GM12891 (cell line): ENCODE measurements around the gene JOSD2. TPM values are rescaled to one million over a fixed set of nuclear protein-coding genes. Genes with fewer than 3 reads are reported as not detected.

ENCODE experiments used
- DNase-seq: peaks from one replicate; pipeline ENCODE4 v3.0.0; 2011; ENCODE audit warnings: low spot score; ENCODE audit not compliant: insufficient read length
- FAIRE-seq: peaks from 2 replicates; lab custom pipeline; 2011; peaks lifted over from hg19 to GRCh38; lab: Jason Lieb, UNC
- PAX5 ChIP-seq: IDR thresholded peaks from 2 replicates; pipeline ENCODE4 v1.6.1; 2011; ENCODE audit warnings: low read length, moderate library complexity, mild to moderate bottlenecking; ENCODE audit not compliant: insufficient read depth, severe bottlenecking
- POLR2A ChIP-seq: IDR thresholded peaks from 2 replicates; pipeline ENCODE4 v1.6.1; 2011; ENCODE audit warnings: low read depth, low read length, control low read depth
- POLR2AphosphoS5 ChIP-seq: IDR thresholded peaks from 2 replicates; pipeline ENCODE4 v1.6.1; 2011; ENCODE audit warnings: low read depth, low read length, control low read depth
- POU2F2 ChIP-seq: IDR thresholded peaks from 2 replicates; pipeline ENCODE4 v1.6.1; 2011; ENCODE audit warnings: low read depth, mild to moderate bottlenecking, control low read depth, low read length, moderate library complexity
- SPI1 ChIP-seq: IDR thresholded peaks from 2 replicates; pipeline ENCODE4 v1.6.1; 2011; ENCODE audit warnings: low read depth, low read length, control low read depth
- TAF1 ChIP-seq: IDR thresholded peaks from 2 replicates; pipeline ENCODE4 v1.6.1; 2011; ENCODE audit warnings: low read depth, low read length, control low read depth
- polyA plus RNA-seq: library from polyadenylated mRNA; unstranded; fragments of >200 nt; gene quantifications from one replicate; pipeline ENCODE4 v1.2.1, GENCODE V29; 2012; ENCODE audit warnings: low read depth, missing spikeins, inconsistent platforms; ENCODE audit not compliant: missing spikeins

Gene JOSD2, protein sequence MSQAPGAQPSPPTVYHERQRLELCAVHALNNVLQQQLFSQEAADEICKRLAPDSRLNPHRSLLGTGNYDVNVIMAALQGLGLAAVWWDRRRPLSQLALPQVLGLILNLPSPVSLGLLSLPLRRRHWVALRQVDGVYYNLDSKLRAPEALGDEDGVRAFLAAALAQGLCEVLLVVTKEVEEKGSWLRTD
- 19.6 TPM for polyA plus RNA-seq

DNA sequence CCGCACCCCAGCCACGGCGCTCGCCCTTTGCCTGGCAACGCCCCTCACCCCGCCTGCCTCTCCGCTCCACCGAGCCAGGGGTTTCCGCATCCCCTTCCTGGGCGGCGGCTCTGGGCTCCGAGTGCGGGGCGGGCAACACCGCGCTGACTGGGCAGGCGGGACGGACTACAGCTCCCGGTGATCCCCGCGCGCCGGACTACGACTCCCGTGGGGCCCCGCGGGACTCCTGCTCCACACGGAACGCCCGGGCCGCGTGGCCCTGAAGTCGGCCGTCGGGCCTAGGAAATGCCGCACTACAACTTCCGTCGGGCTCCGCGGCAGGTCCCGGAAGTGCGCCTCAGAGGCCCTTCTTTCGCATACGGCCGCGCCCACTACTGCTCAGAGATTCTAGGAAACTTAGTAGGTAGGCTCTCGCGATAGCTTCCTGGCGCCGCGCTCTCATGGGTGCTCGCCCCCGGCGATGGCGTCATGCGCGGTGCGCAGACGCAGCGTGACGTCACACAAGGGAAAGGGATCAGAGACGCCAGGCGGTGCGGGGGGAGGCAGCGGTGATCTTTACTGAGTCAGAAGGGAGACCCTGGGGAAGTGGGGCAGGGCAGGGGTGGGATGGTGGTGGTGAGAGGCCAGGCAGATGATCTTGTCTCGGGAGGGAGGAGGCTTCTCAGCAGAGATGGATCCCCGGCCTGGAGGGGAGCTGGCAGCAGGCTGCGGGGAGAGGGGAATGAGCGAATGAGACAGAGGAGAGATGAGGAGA, at the start of gene JOSD2:
JOSD2 (minus strand) TSS at position 123 of the 754 bp plus-strand sequence. CDS start 760 bp downstream, outside the sequence.
- TF ChIP-seq TAF1 (no peak), PAX5 (peak; percentile 5), POLR2AphosphoS5 (peak; percentile 55; the same call in 1 of the 2 replicates), SPI1 (no peak)
- DNase-seq (peak; percentile 99), FAIRE-seq (peak; percentile 99)

- TF ChIP-seq POLR2AphosphoS5 (no peak), TAF1 (no peak), SPI1 (no peak), PAX5 (no peak), POU2F2 (no peak), POLR2A (no peak)
- DNase-seq (no peak), FAIRE-seq (no peak)
Measured at GRCh38 chr19:50559636-50560035, 48.6 kb upstream of the JOSD2 start.

DNA sequence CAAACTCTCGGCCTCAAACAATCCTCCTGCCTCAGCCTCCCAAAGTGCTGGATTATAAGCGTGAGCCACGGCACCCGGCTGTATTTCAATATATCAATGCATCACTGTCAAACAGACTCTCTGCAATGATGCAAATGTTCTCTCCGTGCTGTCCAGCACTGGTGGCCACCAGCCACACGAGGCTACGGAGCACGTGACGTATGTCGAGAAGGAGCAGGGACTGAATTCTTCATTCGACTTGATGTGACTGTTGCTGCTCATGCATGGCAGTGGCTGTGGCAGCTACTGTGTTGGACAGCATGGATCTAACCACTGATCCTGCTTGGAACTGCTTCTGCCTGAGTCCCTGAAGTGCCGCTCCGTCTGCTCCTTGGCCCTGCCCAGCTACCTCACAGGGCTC, 47.5 kb upstream of the JOSD2 start:
- TF ChIP-seq POLR2AphosphoS5, result no peak
- TF ChIP-seq POLR2A, result no peak
- TF ChIP-seq PAX5, result no peak
- TF ChIP-seq TAF1, result no peak
- no peak for TF ChIP-seq SPI1
- no peak for TF ChIP-seq POU2F2
- FAIRE-seq (no peak), DNase-seq (no peak)

GRCh38 chr19:50558039-50558438, 47.0 kb upstream of the JOSD2 start:
- FAIRE-seq, result no peak
- TF ChIP-seq PAX5 (no peak), TAF1 (no peak), POLR2A (no peak), SPI1 (no peak), POLR2AphosphoS5 (no peak), POU2F2 (no peak)

DNA sequence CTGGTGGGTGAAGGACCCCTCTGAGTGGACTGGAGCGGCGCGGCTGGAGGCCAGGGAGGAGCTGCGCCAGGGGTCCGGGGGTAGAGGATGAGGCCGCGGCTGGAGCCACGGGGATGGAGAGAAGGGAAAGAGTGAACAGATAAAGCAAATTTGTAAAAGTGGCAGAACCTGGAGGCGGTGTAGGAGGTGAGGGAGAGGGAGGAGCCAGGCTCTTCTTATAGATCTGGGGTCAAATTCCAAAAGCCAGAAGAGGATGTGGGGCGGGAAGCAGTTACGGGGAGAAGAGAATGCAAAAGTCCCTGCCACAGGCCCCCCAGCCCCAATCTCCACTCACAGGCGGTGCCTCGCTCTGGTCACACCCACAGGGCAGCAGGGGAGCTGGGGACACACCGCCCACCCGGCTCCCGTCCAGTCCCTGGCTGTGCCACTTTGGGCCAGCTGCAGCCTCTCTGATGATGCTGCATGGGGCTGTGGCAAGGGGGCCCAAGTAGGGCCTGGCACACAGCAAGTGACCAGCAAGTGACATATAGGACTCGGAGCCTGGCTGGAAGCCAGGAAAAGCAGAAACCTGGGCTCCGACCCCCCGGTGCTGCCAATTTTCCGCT, 46.1 kb upstream of the JOSD2 start:
- FAIRE-seq, result no peak
- no peak for TF ChIP-seq SPI1
- TF ChIP-seq TAF1, result no peak
- TF ChIP-seq POLR2AphosphoS5, result no peak
- no peak for TF ChIP-seq POU2F2
- TF ChIP-seq PAX5, result no peak
- TF ChIP-seq POLR2A, result no peak
- no peak for DNase-seq

More at GRCh38 chr19:50558039-50558438, 47.0 kb upstream of the JOSD2 start:
- no peak for DNase-seq

GRCh38 chr19:50556282-50557008, 45.5 kb upstream of the JOSD2 start:
- peak; percentile 51 for FAIRE-seq
- TF ChIP-seq POLR2AphosphoS5, result no peak
- TF ChIP-seq SPI1, result peak; percentile 53
- TF ChIP-seq PAX5, result no peak
- peak; percentile 95 for DNase-seq

DNA sequence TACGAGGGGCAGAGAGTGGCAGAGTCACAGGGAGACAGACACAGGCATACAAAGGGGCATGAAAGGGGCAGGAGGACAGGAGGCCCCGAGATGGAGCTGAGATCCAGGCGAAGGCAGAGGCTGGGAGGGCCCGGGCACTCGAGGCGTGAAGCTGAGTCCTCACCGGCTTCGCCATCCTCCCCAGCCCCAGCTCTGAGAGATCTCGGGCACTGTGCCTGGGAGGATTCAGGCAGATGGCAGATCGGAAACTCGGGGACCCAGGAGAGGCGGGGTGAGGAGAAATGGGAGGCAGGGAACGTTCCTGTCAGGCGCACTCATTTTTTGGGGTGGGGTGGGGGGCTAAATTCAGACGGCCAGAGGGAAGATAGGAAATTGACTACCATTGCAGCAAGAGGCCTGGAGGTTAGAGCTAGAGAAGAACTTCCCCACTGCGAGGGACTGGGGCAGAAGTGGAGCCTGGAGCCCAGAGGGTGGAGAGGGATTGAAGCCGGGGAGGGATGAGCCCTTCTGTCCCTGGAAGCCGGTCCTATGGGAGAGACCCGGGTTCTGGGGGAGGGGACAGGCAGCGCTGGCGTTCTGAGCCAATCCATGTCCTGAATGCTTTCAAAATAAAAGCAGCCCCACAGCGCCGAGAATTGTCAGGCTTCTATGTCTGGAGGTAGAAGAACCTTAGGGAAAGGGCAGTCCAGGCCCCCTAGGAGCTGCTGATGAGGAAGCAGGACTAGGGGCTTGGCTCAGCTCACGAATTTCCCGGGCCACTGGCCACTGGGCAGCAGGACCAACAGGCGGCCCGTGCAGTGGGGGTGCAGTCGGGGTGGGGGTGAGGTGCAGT, 44.7 kb upstream of the JOSD2 start:
- FAIRE-seq (no peak), DNase-seq (no peak)
- no peak for TF ChIP-seq POU2F2
- no peak for TF ChIP-seq POLR2A
- TF ChIP-seq PAX5, result no peak
- no peak for TF ChIP-seq TAF1
- no peak for TF ChIP-seq POLR2AphosphoS5
- TF ChIP-seq SPI1, result no peak

GRCh38 chr19:50555033-50555432, 44.0 kb upstream of the JOSD2 start:
- TF ChIP-seq POLR2A (no peak), PAX5 (no peak), SPI1 (no peak), POU2F2 (no peak), POLR2AphosphoS5 (no peak), TAF1 (no peak)
- no peak for FAIRE-seq

DNA sequence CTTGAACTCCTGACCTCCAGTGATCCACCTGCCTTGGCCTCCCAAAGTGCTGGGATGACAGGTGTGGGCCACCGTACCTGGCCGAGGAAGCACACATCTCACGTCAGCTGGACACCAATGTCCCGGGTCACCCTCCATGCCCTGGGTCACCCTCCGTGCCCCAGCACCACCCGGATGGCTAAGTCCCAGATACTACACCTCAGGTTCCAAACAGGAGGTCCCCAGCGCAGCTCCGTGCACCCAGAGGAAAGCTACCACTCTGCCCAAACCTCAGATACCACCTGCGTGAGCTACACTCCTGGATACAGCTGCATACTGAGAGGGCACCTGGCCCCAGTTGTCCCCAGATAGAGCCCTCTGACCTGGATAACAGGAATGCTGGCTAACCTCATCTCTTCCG, 43.2 kb upstream of the JOSD2 start:
- DNase-seq (no peak), FAIRE-seq (no peak)
- TF ChIP-seq POLR2AphosphoS5 (no peak), POLR2A (no peak), POU2F2 (no peak), TAF1 (no peak), SPI1 (no peak), PAX5 (no peak)

More at GRCh38 chr19:50555033-50555432, 44.0 kb upstream of the JOSD2 start:
- DNase-seq, result no peak
